Measurements from ENCODE around the gene SEMA3C. TPM values are rescaled to one million over a fixed set of nuclear protein-coding genes. Genes with fewer than 3 reads are reported as not detected.

SEMA3C gene
- total RNA-seq, 2 experiments from 2014 or later: not detected

- POLR2A ChIA-PET: no interaction called here
- no peaks in the 10 kb centered on the region for H3K27me3 Mint-ChIP-seq
- H3K4me1 Mint-ChIP-seq: no peaks in the 10 kb centered on the region
- no peak for DNase-seq
- peaks cover 3% of the 10 kb centered on the region for H3K9me3 Mint-ChIP-seq
- H3K36me3 Mint-ChIP-seq (ENCODE audit: low read depth): no peaks in the 10 kb centered on the region
- H3K27ac Mint-ChIP-seq: no peak overlapping the region
- CTCF ChIA-PET: no interaction called here
- no peak overlapping the region for H3K4me3 Mint-ChIP-seq
Measured at GRCh38 chr7:80869821-80870751, 48.8 kb downstream of the SEMA3C start.

GRCh38 chr7:80869106-80869784 is 49.6 kb downstream of the SEMA3C start:
- no peaks in the 10 kb centered on the region for H3K27me3 Mint-ChIP-seq
- no peaks in the 10 kb centered on the region for H3K4me1 Mint-ChIP-seq
- H3K27ac Mint-ChIP-seq: no peak overlapping the region
- no peaks in the 10 kb centered on the region for H3K36me3 Mint-ChIP-seq (ENCODE audit: low read depth)
- no peak for DNase-seq
- ChIA-PET POLR2A (no interaction called here), CTCF (no interaction called here)
- no peak overlapping the region for H3K4me3 Mint-ChIP-seq
- H3K9me3 Mint-ChIP-seq: peaks cover 3% of the 10 kb centered on the region

DNA sequence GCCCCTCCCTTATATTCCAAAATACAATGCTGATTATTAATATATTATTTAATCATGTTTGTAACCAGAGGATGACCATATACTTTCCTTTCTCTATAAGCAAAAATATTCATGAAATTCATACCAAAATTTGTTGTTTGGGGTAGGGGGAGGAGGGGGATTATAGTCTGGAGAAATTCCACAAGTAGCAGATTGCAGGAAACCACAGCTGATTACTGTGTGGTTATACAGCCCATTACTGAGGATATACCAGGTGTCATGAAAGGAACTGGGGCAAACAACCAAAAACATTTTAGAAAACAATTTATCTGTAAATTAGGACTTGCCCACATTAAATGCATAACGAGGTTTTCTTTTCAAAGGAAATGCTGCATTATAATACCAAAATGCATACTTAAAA is 50.3 kb downstream of the SEMA3C start:
- DNase-seq: no peak
- H3K9me3 Mint-ChIP-seq: peaks cover 3% of the 10 kb centered on the region
- CTCF ChIA-PET: no interaction called here
- no peaks in the 10 kb centered on the region for H3K27me3 Mint-ChIP-seq
- no peaks in the 10 kb centered on the region for H3K36me3 Mint-ChIP-seq (ENCODE audit: low read depth)
- H3K27ac Mint-ChIP-seq: no peak overlapping the region
- H3K4me1 Mint-ChIP-seq: no peaks in the 10 kb centered on the region
- H3K4me3 Mint-ChIP-seq: no peak overlapping the region
- POLR2A ChIA-PET: no interaction called here

GRCh38 chr7:80860554-80860953 is 58.3 kb downstream of the SEMA3C start:
- no peak for DNase-seq
- Mint-ChIP-seq H3K4me1 (no peaks in the 10 kb centered on the region), H3K36me3 (ENCODE audit: low read depth) (no peaks in the 10 kb centered on the region), H3K9me3 (peaks cover 12% of the 10 kb centered on the region), H3K27ac (no peak overlapping the region), H3K4me3 (no peak overlapping the region), H3K27me3 (no peaks in the 10 kb centered on the region)
- ChIA-PET CTCF (no interaction called here), POLR2A (no interaction called here)

DNA sequence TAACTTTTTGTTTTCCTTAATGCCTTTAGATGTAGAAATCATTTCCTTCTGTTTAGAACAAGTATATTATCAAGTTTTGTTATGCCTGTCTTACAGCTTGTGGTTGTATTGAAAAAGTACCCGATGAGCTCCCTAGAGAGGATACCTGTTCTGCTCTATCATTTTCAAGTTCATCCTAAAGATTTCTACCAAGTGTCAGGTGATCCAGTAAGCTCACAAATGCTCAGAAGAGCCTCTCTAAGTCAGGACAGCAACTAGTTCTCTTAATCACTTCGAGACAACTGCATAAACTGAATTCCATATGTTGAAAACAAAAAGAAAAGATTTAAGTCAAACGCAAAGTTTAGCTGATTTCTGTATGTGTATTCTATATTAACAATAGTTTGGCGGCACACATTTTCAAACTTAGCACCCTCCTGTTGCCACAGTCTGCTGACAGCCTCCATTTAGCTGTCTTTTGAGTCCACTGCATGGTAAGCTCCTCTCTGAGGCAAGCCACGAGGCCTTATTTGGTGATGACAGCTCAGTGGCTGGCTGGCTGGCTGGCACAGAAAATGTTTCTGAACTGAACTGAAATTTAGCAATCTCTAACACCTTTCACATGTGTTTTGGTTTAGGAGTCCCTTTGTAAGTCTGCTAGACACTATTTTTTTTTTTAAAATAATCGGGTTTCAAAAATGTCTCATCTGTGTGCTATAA is 59.4 kb downstream of the SEMA3C start:
- no peak overlapping the region for H3K27ac Mint-ChIP-seq
- H3K27me3 Mint-ChIP-seq: no peaks in the 10 kb centered on the region
- POLR2A ChIA-PET: no interaction called here
- H3K36me3 Mint-ChIP-seq (ENCODE audit: low read depth): no peaks in the 10 kb centered on the region
- no peak for DNase-seq
- CTCF ChIA-PET: no interaction called here
- no peaks in the 10 kb centered on the region for H3K4me1 Mint-ChIP-seq
- H3K9me3 Mint-ChIP-seq: peaks cover 12% of the 10 kb centered on the region
- no peak overlapping the region for H3K4me3 Mint-ChIP-seq

- Mint-ChIP-seq H3K36me3 (ENCODE audit: low read depth) (no peaks in the 10 kb centered on the region), H3K9me3 (peaks cover 14% of the 10 kb centered on the region), H3K4me1 (no peaks in the 10 kb centered on the region), H3K27me3 (no peaks in the 10 kb centered on the region), H3K27ac (no peak overlapping the region), H3K4me3 (no peak overlapping the region)
- ChIA-PET POLR2A (no interaction called here), CTCF (no interaction called here)
- no peak for DNase-seq
Measured at GRCh38 chr7:80858141-80858903, 60.5 kb downstream of the SEMA3C start.

GRCh38 chr7:80856769-80857168 is 62.1 kb downstream of the SEMA3C start:
- ChIA-PET CTCF (no interaction called here), POLR2A (no interaction called here)
- H3K4me3 Mint-ChIP-seq: no peak overlapping the region
- no peaks in the 10 kb centered on the region for H3K27me3 Mint-ChIP-seq
- peaks cover 15% of the 10 kb centered on the region for H3K9me3 Mint-ChIP-seq
- no peak overlapping the region for H3K27ac Mint-ChIP-seq
- no peak for DNase-seq
- no peaks in the 10 kb centered on the region for H3K4me1 Mint-ChIP-seq
- H3K36me3 Mint-ChIP-seq (ENCODE audit: low read depth): no peaks in the 10 kb centered on the region

GRCh38 chr7:80851896-80852476 is 66.9 kb downstream of the SEMA3C start:
- no peak for DNase-seq
- H3K4me3 Mint-ChIP-seq: no peak overlapping the region
- peaks cover 9% of the 10 kb centered on the region for H3K9me3 Mint-ChIP-seq
- H3K4me1 Mint-ChIP-seq: no peaks in the 10 kb centered on the region
- CTCF ChIA-PET: no interaction called here
- H3K27ac Mint-ChIP-seq: no peak overlapping the region
- H3K27me3 Mint-ChIP-seq: no peaks in the 10 kb centered on the region
- H3K36me3 Mint-ChIP-seq (ENCODE audit: low read depth): no peaks in the 10 kb centered on the region
- POLR2A ChIA-PET: no interaction called here

GRCh38 chr7:80848841-80849240 is 70.0 kb downstream of the SEMA3C start:
- Mint-ChIP-seq H3K27me3 (no peaks in the 10 kb centered on the region), H3K36me3 (ENCODE audit: low read depth) (no peaks in the 10 kb centered on the region), H3K9me3 (peaks cover 9% of the 10 kb centered on the region), H3K4me1 (no peaks in the 10 kb centered on the region), H3K4me3 (no peak overlapping the region), H3K27ac (no peak overlapping the region)
- POLR2A ChIA-PET: no interaction called here
- DNase-seq: no peak
- CTCF ChIA-PET: no interaction called here

DNA sequence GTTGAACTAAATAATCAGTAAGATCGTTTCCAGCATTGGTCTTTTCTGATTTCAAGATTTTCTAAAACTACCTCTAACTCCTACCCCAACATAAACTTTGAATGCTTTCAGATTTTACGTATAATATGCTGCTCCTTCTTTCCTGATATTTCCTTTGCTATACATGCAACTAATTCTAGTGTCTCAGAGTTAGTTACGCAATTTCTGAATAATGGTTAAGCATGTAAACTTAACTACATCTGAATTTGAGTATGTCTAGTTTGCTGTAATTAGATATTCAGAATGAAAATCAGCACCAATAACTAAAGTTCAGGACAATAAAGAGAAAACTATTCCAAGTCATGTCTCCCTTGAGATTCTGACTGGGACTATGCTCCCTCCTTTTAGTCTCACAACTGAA is 71.0 kb downstream of the SEMA3C start:
- H3K36me3 Mint-ChIP-seq (ENCODE audit: low read depth): no peaks in the 10 kb centered on the region

GRCh38 chr7:80847027-80847426 is 71.8 kb downstream of the SEMA3C start:
- POLR2A ChIA-PET: no interaction called here
- CTCF ChIA-PET: no interaction called here
- Mint-ChIP-seq H3K4me3 (no peak overlapping the region), H3K27ac (no peak overlapping the region), H3K36me3 (ENCODE audit: low read depth) (no peaks in the 10 kb centered on the region), H3K27me3 (no peaks in the 10 kb centered on the region), H3K4me1 (no peaks in the 10 kb centered on the region), H3K9me3 (peaks cover 4% of the 10 kb centered on the region)
- DNase-seq: no peak

More for the DNA sequence above, 71.0 kb downstream of the SEMA3C start:
- no peak overlapping the region for H3K27ac Mint-ChIP-seq
- ChIA-PET CTCF (no interaction called here), POLR2A (no interaction called here)
- no peak overlapping the region for H3K4me3 Mint-ChIP-seq
- no peaks in the 10 kb centered on the region for H3K4me1 Mint-ChIP-seq
- DNase-seq: no peak
- H3K27me3 Mint-ChIP-seq: no peaks in the 10 kb centered on the region
- peaks cover 5% of the 10 kb centered on the region for H3K9me3 Mint-ChIP-seq

DNA sequence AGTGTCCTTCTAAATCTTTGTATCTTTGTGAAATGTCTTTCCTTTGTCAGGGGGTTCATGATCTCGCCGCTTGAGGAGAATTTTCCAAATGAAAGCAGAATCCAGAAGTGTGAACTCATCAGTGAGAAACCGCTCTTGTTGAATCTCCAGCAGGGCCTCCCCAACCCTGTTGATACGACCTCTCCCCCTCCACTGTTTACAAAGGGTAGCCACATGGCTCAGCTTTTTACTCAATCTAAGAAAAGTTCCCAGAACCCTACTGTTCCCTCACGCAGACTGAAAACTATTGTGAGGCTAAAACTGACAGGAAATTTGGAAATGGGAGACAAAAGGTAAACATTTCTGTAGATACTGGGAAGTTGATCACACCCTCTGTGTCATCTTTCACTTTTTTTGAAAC is 73.9 kb downstream of the SEMA3C start:
- H3K4me3 Mint-ChIP-seq: no peak overlapping the region
- H3K36me3 Mint-ChIP-seq (ENCODE audit: low read depth): no peaks in the 10 kb centered on the region
- ChIA-PET POLR2A (no interaction called here), CTCF (no interaction called here)
- H3K27me3 Mint-ChIP-seq: no peaks in the 10 kb centered on the region
- no peak overlapping the region for H3K27ac Mint-ChIP-seq
- peaks cover 3% of the 10 kb centered on the region for H3K9me3 Mint-ChIP-seq
- H3K4me1 Mint-ChIP-seq: no peaks in the 10 kb centered on the region
- DNase-seq: no peak
